Spleen (tissue), 7 donors: Measurements from ENCODE around the gene B3GALNT1.

Experiments
- POLR2A ChIP-seq, 3 donors: fragments of 450-650 bp; IDR thresholded peaks; one replicate each; pipeline ENCODE4 v1.5.1; 2017; ENCODE audit warnings: antibody characterized with exemption in 3 of 3, mild to moderate bottlenecking in 1 of 3
- POLR2AphosphoS5 ChIP-seq, 3 donors: sonication (generic); formaldehyde crosslinking; IDR thresholded peaks; one replicate each; pipeline ENCODE4 v1.5.1; 2017; ENCODE audit warnings: antibody characterized with exemption in 3 of 3
- TF ChIP-seq, protein P1 (sequence below), 11 experiments: fragments of 200-600 bp in 7 of 11; fragments of 450-650 bp in 4 of 11; sonication (generic) in 4 of 11; IDR thresholded peaks in 8 of 11; conservative IDR thresholded peaks in 3 of 11; 1 replicate in 7 of 11; 2 replicates in 4 of 11; pipeline versions ENCODE4 v1.4.0 to v1.8.0; 2016 to 2021; ENCODE audit warnings: antibody characterized with exemption in 11 of 11, inconsistent platforms in 4 of 11, mild to moderate bottlenecking in 1 of 11
- donor health status: DM: no; HTN: no; CAD: no; lungs with moderate emphysema.
- donor health status: DM: no; HTN: no; CAD: no.
- donor health status: DM: no; HTN: no; CAD: no.

DNA sequence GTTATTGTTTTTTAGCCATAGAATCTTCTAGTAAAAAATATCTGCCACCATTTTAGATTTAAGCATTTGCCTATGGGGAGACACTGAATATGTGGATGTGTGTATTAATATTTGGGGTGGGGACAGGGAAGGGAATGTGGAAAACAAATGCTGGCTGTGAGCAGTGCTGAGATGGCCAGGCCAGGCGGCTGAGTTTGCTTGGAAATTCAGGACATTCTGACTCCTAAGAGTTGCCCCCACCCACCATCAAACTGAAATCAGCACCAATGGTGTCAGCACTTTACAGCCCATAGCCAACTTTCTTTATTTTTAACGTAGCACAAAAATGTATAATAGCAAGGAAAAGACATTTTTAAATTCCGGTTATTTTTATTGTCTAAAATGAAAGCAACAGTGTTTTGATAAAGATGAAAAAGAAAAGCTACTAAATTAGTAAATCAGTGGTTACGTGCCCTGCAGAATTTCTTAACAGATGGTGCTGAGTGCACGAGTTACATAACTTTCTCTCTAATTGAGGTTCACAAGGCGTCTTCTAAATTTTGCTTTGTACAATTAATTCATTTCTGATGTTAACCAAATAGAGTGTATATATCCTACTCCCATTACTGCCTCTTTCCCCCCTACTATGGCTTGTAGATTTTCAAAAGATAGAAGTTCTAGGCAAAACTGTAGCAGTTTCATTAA lies 34.0 kb downstream of the B3GALNT1 start:
- TF ChIP-seq, protein P1, sequence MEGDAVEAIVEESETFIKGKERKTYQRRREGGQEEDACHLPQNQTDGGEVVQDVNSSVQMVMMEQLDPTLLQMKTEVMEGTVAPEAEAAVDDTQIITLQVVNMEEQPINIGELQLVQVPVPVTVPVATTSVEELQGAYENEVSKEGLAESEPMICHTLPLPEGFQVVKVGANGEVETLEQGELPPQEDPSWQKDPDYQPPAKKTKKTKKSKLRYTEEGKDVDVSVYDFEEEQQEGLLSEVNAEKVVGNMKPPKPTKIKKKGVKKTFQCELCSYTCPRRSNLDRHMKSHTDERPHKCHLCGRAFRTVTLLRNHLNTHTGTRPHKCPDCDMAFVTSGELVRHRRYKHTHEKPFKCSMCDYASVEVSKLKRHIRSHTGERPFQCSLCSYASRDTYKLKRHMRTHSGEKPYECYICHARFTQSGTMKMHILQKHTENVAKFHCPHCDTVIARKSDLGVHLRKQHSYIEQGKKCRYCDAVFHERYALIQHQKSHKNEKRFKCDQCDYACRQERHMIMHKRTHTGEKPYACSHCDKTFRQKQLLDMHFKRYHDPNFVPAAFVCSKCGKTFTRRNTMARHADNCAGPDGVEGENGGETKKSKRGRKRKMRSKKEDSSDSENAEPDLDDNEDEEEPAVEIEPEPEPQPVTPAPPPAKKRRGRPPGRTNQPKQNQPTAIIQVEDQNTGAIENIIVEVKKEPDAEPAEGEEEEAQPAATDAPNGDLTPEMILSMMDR (IDR thresholded peaks at IDR 0.05 in 8 of 11, conservative IDR thresholded peaks at IDR 0.05 in 3 of 11): no peak
- TF ChIP-seq POLR2A (IDR thresholded peaks at IDR 0.05) (no peak), POLR2AphosphoS5 (IDR thresholded peaks at IDR 0.05) (no peak)
